Stimulated activated CD4-positive, alpha-beta T cell treated with anti-CD3 and anti-CD28 coated beads, Interleukin-4, amount 100 ng/mL, for 48 hours (primary cell): ENCODE measurements around the gene UBE2L5.

Experiments used
- DNase-seq, 2 donors: peaks; one replicate each; pipeline ENCODE4 v3.0.0-alpha.2; 2020; ENCODE audit warnings: low read depth in 2 of 2

The UBE2L5 gene

DNA sequence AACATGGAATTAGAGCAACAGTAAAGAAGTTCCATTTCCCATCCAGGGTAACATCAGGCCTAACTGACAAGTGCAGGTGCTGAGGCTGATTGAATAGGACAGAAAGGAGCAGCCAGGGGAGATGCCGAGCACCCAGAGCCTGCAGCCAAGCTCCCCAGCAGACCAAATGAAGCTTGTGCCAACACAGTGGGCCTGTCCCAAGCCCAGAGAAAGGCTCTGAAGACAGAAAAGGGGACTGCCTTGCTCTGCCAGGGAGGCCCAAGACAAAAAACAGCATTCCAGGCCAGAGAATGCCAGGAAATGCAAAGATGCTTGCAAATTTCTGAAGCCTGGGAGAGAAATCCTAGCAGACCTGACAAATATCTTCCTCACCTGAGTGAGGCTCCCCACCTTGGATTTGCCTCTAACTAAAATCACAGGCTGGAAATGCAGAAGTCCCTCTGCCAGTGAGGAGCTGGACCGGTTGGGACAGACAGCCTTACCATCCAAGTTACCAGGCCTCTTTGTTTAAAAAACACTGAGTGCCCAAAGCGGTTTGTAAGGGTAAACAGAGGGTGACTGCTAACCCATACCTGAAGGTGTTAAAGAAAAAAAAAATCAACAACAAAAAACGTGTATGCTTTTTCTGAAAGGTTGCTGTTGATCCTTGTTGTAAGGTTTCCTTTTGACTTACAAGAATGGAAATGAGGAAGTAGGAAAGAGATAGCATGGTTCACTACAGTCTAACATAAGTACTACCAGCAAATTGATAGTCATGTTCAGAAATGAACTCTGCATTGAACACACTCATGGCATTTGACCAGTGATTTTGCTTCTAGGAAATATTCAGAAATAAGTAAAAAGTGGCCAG, 55.3 kb downstream of the UBE2L5 start:
- no peak for DNase-seq
